IPS DF 4.7 (cell line): Measurements from ENCODE around the gene PRDM10.

ENCODE experiments used
- DNase-seq: peaks from one replicate; pipeline ENCODE4 v3.0.0-alpha.2; 2013; ENCODE audit warnings: low spot score; ENCODE audit errors: extremely low read depth

Gene PRDM10

DNA sequence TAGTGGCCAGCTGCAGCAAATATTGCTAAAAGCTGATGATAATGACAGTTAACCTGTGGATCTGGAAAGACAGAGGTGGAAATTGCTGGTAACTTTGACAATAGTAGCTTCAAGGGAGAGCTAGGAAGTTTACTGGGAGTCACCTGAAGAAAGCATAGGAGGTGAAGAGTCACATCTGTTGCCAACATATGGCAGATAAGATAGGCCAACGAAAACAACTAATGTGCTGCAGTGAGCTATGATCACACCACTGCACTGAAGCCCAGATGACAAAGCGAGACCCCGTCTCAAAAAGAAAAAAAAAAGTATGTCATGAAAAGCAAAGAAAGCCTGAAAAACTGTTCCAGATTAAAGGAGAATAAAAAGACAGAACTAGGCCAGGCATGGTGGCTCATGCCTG lies 4.3 kb upstream of the PRDM10 start:
- DNase-seq: no peak

DNA sequence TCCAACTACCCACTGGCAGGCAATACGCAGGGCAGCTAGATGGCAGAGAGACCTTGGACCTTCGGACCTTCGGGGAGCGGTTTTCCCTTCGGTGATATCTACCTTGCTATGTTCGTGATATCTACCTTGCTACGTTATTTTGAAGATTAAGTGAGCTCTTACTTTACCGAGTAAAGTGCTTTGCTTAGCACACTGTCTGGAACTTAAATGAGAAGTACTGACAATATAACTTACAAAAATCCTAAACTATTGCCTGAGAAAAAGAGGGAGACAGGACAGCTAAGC lies 1.0 kb upstream of the PRDM10 start:
- DNase-seq: no peak

DNA sequence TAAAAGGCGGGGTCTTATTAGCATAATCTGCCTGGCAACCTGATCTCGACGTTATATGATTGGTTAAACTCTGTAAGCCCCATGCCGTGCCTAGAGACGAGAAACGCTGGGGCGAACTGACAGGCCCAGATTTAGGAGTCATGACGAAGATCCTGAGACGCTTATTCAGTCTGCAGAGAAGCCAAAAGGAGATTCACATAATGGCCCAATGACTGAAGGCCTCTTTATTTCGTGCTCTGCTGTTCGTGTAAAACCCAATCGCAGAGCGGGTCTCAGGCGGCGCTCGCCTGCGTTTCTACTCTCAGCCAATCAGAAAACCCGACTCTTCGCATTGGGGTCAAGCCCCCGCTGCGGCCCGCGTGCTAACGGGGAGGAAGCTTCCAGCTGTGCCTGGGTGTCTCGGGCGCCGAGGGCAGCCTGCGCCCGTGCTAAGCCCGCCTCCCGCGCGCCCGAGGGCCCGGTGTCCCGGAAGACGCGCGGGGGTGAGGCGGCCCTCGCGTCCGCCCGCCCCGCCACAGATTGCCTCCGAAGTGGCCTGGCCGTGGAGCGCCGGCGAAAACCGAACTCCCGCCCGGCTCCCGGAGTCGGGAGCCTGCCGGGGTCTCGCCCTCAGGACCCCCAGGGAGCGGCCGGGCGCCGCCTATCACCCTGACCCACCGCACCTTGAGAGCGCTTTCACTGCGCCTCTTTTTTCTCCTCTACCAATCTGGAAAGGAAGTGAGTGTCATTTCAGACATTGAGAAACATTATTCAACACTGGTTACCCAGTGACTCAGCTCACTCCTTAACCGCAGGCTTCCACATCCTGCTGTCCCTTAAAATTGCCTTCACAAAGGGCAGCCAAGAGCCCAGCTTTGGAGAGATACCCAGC lies 446 bp upstream of the PRDM10 start:
- peak; percentile 82 for DNase-seq

DNA sequence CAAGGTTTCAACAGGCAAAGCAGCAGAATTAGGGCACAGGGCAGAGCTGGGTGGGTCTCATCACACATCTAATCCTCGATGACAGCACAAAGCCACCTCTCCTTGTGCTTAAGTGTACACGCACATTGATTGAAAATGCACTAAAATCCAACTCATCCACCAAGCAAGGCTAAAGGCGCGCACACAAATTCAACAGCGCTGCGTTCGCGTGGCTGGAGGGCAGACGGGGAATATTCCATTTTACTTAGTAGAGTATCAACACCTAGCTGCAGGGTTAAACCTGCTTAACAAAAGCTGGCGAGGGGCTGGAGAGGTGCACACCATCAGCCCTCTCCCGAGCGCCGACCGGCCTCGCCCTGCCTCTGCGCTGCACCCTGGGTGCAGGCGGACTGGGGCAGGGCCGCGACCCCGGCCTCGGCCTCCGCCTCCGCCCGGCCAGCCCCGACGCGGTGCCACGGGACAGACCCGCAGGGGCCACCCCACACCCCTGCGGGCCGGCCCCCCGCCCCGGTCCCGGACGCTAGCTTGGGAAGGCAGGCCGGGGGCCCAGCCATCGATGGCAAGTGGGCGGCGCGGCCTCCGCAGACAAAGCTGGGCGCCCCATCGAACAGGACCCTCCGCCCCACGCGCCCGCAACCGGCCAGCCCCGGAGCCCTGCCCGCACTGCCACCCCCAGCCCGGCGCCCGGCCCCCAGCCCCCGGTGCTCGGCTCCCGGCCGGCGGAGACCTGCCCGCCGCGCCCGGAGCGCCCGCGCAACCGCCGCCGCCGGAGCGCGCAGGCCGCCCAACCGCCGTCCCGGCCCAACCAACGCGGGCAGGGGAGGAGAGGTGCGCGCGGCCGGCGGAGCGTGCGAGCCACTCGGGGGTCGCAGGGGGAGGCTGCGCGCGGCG lies 929 bp downstream of the PRDM10 start:
- DNase-seq: no peak

DNA sequence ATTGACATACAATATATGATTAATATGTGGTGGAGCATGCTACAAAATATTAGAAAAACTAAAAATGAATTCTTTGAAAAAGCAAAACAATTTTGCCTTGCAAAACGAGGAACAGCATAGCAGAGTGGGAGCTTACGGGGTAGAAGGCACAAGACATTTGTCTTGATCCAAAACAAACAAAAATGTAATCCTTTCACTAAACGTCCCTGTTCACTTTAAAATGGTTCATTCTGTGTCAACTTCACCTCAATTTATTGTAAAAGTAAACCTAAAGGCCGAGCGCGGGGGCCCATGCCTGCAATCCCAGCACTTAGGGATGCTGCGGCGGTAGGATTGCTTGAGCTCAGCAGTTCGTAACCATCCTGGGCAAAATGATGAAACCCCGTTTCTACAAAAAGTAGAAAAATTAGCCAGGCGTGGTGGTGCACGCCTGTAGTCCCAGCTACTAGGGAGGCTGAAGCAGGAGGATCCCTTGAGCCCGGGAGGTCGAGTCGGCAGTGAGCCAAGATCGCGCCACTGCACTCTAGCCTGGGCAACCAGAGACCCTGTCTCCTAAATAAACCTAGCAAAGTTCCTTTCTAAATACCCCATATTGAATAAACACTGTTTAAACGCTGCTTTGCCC lies 2.0 kb downstream of the PRDM10 start:
- DNase-seq: no peak

DNA sequence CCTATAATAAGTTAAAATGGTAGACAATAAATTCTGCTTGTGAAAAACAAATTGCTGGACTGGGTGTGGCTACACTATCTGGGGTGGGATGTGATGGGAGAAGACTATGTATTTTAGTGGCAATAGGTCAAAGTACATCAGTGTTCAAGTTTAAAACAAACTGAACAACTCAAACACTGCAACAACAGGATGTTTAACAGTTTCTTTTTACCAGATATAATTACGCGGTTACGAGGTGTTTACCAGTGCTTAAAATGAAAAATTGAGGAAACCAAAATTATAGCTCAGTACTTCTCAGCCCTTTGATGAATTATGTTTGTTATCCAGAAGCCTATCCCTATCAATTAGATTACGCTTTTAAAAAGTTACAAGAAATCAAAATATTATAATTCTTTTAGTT lies 3.2 kb downstream of the PRDM10 start:
- DNase-seq: no peak

DNA sequence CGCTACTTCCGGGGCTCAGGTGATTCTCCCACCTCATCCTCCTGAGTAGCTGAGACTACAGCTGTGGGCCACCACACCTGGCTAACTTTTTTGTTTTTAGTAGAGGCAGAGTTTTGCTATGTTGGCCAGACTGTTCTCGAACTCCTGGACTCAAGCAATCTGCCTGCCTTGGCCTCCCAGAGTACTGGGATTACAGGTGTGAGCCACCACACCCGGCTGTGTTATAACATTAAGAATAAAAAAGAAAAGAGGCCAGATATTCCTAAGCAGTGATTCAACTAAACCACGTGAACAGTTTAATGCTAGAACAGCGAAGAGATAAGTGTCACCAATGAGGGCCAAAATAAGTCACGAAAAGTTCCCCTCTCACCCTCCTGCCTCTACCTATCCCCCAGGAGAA lies 3.7 kb downstream of the PRDM10 start:
- no peak for DNase-seq

DNA sequence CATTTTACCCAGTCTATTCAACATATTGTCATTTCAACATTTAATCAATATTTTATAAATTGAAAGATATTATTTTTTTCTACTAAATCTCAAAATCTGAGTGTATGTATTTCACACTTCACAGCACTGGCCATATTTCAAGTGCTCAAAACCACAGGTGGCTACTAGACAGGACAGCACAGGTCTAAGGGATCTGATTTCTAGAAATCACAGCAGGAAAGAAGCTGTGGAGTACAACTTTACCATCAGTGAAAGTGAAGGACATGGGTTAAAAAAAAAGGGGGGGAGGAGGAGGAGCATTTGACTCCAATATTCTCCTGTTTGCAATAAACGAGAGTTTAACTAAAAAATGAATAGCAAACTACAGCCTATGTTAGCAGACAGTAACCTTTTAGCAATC lies 4.5 kb downstream of the PRDM10 start:
- no peak for DNase-seq

DNA sequence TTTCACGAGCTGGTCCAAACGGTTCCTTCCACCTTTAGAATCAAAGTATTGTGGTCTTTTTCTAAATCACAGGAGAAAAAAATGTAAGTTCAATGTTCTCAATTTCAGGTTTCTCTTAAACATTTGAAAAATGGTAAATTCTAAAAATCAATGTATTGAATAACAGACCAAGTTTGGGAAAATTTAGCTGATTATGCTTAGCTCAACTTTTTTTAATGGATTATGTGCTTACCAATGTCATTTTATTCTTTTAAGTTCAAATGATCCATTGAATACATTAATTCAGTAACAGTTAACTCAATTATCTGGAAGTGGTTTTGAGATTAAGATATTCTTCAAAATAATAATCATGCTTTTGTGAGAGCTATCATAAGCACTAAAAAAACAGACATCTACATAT lies 5.1 kb downstream of the PRDM10 start:
- DNase-seq: no peak

DNA sequence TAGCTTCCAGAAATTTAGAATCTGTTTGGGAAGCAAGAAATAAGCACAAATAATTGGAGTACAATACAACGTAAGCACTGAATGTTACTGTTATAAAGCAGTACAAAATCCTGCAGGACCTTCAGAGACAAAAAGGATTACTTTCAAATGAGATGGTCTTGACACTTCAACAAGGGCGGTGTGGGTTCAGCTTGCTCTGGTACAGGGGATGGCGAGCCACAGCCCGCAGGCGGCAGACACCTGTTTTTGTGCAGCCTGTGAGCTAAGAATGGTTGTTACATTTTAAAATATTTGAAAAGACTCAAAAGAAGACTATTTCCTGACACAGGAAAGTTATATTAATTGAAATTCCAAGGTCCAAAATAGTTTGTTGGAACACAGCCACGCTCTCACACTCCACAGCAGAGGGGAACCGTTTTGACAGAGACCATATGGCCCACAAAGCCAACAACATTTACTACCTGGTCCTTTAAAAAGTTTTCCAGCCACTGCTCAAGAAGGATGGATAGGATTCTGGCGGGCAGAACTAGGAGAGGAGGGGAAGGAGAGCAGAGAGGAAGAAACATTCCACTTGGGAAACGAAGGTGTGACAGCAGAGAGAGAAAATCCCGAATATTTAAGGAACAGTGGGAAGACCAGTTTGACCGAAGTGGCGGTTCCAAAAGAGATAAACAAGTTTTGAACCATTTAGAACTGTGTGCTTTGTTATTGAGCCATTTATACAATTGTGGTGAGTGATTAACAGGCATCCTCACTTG lies 6.3 kb downstream of the PRDM10 start:
- no peak for DNase-seq

DNA sequence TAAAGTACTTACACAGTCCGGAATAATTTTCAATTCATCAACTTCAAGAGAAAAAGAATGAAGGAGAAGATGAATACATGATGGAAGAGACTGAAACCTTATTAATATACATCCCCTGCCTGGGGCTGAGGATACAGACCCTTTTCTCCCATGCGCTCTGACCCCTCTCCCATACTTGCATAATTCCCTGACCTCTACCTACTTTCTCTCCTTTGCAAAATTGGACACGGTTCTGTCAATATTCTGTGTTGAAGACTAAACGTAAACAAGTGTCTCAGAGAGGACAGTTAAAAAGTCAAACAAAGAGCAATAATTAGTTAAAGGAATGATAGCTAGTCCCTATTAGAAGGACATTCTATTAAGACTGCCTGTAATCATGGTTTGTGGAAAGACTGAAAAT lies 7.5 kb downstream of the PRDM10 start:
- no peak for DNase-seq

DNA sequence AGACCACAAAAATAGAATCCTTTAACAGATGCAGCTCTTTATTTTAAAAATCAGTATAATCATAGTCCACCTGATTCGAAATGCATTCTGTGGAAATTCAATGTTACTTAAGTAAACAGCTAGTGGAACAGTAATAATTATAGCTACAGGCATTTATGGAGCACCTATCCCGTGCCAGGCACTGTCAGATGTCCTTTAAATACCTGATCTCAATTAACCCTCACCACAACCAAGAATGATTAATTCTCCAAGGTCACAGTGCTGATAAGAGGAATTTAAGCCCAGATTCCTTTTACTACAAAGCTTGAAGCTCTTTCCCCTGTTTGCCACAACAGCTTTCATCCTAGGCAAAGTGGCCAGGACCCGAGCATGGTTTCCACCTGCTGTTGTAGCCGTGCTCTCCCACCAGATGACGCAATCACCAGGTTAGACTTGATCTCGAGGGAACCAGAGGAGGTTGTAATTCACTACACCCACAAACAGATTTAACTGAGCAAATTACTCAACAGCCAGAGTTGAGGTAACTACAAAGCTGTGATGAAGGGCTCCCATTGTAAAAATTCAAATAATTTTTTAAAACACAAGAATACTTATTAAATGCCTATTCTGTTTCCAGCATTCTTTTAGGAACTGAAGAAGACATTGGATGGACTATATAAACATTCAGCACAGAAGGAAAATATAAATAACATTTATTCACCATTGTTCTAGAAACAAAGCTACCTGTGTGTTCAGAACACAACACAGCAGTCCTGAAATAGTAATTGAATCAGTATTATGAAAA lies 10.3 kb downstream of the PRDM10 start:
- DNase-seq: peak; percentile 46

DNA sequence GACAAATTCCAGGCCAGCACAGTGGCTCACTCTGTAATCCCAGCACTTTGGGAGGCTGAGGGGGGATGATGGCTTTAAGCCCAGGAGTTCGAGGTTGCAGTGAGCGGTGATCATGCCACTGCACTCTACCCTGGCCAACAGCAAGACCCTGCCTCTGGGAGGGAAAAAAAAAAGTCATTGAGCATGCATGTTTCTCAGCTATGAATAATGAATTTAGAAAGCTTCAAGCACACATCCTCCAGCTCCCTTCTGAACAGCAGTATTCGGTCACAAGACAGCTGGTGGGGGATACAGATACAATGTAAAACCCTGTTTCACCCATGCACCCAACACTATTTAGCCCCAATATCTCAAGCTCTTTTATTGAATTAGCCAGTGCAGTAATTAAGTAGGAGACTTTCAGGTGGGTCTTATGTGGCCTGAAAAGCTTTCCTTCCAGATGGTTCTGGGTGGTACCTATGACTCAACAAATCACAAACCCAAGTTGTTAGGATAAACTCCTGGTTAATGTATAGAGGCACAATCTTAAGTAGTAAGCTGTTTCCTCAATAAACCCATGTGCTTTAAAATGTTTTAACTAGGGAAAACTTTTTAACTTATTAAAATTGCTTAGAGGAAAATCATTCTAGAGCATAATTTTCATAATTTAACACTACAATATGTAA lies 13.4 kb downstream of the PRDM10 start:
- no peak for DNase-seq

DNA sequence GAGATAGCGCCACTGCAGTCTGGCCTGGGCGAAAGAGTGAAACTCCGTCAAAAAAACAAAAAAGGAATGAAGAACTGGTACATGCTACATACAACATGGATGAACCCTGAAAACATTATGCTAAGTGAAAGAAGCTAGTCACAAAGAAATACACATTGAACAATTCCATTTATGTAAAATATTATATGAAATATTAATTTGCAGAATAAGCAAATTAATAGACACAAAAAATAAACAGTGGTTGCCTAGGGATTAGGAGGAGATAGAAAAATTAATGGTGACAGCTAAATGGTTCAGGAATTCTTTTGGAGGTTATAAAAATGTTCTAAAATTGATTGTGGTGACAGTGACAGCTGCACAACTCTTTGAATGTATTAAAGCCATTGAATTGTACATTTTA lies 14.7 kb downstream of the PRDM10 start:
- DNase-seq: no peak

DNA sequence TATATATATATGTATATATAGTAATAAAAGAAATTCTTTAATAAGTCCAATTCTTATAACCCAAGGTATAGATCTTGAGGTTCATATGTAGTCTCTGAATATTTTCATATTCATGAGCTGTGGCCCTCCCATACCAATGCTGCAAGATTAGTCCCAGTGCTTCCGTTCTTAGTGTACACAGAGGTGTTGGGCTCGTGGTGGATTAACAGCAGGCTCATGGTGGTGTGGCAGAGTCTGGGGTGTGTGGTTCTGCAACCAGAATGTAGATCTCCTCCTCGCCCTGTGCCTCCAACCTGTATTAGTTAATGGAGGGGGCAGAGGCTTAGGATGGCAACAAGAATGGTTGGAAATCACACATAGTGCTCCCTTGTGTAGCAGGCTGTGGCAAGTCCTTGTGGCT lies 16.8 kb downstream of the PRDM10 start:
- no peak for DNase-seq

DNA sequence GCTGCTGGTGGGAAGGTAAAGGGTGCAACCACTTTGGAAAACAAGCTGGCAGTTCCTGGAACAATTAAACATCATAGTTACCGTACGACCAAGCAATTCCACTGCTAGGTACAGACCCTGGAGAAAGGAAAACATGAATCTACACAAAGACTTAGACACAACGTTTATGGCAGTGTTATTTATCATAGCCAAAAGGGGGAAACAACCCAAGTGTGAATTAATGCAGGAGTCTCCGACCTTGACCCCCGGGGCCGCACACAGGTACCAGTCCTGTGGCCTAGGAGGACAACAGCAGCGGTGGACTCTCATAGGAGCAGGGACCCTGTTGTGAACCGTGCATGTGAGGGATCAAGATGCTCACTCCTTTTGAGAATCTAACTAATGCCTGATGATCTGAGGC lies 22.5 kb downstream of the PRDM10 start:
- no peak for DNase-seq

DNA sequence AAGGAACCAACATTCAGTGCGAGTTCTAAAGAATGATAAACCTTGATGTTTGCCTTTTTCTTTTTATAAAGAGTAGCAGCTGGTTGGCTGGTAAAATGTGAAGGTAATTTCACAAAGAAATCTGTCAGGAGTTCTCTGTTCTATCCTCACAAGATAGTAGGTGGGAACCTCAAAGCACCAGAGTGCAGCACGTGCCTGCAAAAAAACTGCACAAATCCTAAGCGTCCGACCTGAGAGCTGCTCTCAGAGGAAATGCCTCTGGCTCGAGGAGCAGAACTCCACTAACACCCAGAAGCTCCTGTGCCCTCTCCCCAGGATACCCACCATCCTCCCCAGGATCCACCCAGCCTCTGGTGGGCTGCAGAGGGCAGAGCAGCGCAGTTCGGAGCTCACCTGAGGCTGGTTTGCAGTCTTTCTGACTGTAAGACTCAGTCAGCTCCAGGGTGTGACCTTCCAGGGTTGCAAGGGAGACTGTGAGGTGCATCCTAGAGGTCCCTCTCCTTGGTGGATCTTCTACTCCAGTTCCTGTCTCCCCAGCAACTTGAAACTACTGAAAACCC lies 23.5 kb downstream of the PRDM10 start:
- DNase-seq: no peak

DNA sequence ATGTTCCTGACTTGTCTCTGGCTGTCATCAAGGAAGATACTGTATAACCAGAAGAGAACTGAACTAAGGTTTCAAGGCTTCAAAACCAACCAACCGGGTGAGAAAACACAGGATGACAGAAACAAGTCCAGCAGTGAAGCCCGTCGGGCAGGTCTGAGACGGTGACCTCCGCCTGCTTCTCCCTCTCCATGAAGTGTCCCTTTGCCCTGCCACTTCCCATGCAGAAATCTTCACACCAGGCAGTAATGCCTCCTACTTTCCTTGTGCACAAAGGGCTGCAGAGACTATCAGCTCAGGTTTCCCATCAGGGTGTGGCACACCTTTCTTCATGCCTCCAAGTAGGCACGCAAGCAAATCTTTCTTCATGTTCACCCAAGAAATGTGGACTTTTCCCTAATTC lies 24.2 kb downstream of the PRDM10 start:
- DNase-seq: no peak

DNA sequence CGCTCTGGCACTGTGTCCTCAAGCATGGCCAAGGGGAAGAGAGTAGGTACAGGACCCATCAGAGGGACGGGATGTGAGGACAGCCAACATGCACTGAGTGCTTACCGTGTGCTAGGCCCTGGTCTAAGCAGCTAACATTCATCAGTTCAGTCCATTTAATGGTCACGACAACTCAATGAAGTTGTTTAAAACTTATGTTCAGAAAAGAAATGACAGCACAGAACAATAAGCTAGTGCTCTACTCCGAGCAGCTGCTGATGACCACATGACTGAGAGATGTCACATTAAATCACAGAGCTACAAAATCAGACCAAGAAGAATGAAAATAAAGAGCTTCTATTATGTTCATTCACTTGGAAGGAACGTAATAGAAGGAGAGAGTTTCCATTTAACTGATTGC lies 26.3 kb downstream of the PRDM10 start:
- no peak for DNase-seq

DNA sequence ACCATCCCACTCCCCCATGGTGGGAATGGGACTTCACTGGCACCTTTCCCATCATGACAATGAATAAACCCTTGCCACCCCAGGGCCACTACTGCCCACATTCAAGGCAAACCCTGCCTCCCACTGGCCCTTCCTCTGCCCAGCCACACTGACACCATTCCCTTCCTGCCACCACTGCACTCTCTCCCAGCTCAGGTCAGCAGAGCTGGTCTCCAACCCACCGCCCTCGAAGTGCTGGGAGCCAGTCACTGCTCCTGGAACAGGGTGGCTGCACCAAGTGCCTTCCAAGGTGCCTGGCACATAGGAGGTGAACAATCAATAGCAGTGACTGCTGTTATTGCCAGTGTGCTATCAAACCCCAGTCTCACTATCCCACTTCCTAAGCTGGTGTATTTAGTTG lies 27.1 kb downstream of the PRDM10 start:
- no peak for DNase-seq
